ENCODE data around the gene TFF1. TPM values are rescaled to one million over a fixed set of nuclear protein-coding genes. Genes with fewer than 3 reads are reported as not detected.

The TFF1 gene
- total RNA-seq, 1 donor = not detected

DNA sequence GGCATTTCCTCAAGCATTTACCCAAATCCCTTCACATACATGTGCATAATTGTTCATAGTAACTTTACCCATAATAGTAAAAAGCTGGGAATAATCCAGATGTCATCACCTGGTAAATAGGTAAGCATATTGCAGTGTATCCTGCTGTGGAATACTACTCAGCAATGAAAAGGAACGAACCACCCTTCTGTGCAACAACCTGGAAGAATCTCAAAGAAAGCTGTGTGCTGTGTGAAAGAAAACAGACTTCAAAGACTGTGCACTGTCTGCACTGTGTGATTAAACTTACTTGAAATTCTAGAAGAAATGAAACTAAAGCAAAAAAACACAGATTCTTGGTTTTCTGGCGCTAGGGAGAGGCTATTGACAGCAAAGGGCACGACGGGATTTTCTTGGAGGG, 29.1 kb downstream of the TFF1 start:
- no peak for DNase-seq (ENCODE audit: low read depth)
- H3K4me3 ChIP-seq (ENCODE audit: low read depth, low read length) = no peak overlapping the region
- no peak for TF ChIP-seq CTCF (IDR thresholded peaks at IDR 0.05; ENCODE audit: insufficient read depth, low read depth, low read length)

DNA sequence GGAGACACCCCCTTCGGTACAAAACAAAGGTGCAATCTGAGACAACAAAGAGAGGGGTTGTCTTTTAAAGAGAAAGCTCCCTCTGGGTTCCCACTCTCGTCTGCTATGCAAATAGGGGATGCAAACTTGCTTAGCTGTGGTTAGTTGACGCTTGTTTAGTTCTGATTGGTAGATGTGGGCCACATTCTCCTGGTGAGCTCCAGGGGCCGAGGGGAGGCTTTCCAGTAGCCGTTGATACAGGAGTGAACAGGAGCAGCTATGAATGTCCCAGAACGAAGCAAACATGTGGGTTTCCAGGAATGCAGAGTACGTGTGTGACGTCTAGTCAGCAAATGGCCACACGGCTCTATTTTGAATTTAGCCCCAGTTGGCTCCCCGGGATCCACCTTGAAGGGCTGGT, 30.3 kb downstream of the TFF1 start:
- no peak overlapping the region for H3K4me3 ChIP-seq (ENCODE audit: low read depth, low read length)
- TF ChIP-seq CTCF (IDR thresholded peaks at IDR 0.05; ENCODE audit: insufficient read depth, low read depth, low read length) = no peak
- DNase-seq (ENCODE audit: low read depth) = peak; percentile 3

DNA sequence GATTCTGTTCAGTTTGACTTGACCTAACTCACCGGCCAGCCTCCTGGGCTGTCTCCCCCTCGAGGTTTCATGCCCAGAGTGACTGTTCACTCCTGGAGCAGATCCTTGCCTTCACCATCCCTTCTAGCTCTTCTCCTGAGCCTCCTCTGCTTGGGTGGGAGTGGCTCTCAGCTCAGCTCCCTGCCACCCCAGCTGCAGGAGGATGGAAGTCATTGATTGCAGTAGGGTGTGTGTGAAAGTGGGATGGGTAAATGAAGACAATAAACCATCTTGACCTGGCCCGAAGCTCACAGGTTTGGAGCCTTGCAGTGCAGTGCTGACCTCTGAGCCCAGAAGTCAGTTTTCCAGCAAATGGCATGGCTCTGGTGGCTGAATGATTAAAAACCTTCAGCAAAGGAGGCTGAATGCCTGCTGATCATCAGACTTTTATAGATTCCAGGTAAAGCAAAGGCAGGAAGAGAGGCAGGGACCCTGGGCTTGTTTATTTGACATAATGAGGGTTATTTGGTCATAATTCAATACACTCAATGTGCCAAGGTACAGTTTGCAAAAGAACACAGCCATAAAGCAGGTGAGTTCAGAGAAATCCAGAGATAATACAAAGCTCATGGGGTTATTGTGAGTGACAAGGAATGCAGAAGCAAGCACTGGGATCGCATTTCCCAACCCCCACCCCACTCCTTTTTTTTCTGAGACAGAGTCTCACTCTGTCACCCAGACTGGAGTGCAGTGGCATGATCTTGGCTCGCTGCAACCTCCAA, 33.6 kb downstream of the TFF1 start:
- TF ChIP-seq CTCF (IDR thresholded peaks at IDR 0.05; ENCODE audit: insufficient read depth, low read depth, low read length) = no peak
- no peak for DNase-seq (ENCODE audit: low read depth)
- no peak overlapping the region for H3K4me3 ChIP-seq (ENCODE audit: low read depth, low read length)

- TF ChIP-seq CTCF (IDR thresholded peaks at IDR 0.05; ENCODE audit: insufficient read depth, low read depth, low read length) = no peak
- no peak overlapping the region for H3K4me3 ChIP-seq (ENCODE audit: low read depth, low read length)
- DNase-seq (ENCODE audit: low read depth) = no peak
These were observed 34.7 kb downstream of the TFF1 start for GRCh38 chr21:42331660-42332059.

DNA sequence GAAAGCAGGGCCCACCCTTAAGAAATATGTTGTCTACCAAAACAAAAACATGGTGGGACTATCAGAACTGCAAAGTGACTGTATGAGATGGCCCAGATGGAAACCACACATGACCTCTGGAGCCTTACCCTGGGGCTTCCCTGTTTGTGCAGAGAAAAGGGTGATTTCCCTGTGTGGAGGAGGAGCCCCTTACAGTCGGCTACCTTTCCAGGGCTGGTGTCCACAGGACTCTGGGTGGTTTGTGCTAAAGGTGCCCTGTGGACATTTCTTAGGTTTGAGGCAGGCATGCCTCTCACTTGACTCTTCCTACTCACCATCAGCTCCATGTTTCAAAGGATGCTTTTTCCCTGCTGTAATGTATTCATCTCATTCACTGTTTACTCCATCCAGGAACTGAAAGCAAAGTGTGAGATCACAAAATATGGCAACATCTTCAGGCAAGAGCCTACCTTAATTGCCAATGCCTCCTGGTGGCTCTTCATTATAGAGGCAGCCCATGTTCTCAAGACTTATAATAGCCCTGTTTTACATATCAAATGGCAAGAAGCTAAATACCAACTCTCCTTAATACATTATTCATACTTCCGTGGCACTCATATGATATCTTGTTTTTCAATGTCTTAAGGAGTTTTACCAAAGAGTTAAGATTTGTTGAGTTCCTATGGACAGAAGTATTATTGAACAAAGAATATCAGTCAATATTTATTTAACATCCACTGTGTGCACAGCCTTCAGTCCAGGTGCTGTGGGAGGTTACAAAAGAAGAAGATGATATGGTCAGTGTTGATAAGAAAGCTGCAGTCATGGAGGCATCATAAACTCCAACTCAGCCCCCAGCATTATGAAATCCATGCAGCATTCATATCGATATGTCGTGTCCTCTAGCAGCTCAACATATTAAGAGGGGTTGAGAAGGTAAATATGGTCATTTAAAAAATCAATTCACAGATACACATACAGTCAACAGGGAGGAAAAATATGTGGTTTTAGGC, 35.7 kb downstream of the TFF1 start:
- TF ChIP-seq CTCF (IDR thresholded peaks at IDR 0.05; ENCODE audit: insufficient read depth, low read depth, low read length) = no peak

GRCh38 chr21:42324896-42325295, 41.4 kb downstream of the TFF1 start:
- H3K4me3 ChIP-seq (ENCODE audit: low read depth, low read length) = no peak overlapping the region
- DNase-seq (ENCODE audit: low read depth) = no peak
- TF ChIP-seq CTCF (IDR thresholded peaks at IDR 0.05; ENCODE audit: insufficient read depth, low read depth, low read length) = no peak

More for the DNA sequence above, 35.7 kb downstream of the TFF1 start:
- no peak overlapping the region for H3K4me3 ChIP-seq (ENCODE audit: low read depth, low read length)
- DNase-seq (ENCODE audit: low read depth) = no peak

All from fibroblast of villous mesenchyme (primary cell).